H1 (cell line): ENCODE measurements around the gene ZNF608. TPM values are rescaled to one million over a fixed set of nuclear protein-coding genes. Genes with fewer than 3 reads are reported as not detected.

Experiments used
- CTCF ChIA-PET: fragments of 300-600 bp; sonication (Branson Sonifier 250); formaldehyde crosslinking; loops from one replicate; lab custom pipeline; 2021; ENCODE audit not compliant: partially characterized antibody; lab: Charles Lee
- POLR2A ChIA-PET: fragments of 300-600 bp; sonication (Branson Sonifier 250); formaldehyde crosslinking; loops from one replicate; lab custom pipeline; 2021; ENCODE audit warnings: inconsistent platforms; ENCODE audit not compliant: partially characterized antibody; lab: Charles Lee
- DNase-seq, 2 experiments: peaks; one replicate each; pipeline versions ENCODE4 v3.0.0 to v3.0.0-alpha.2; 2010 to 2022; ENCODE audit warnings: low spot score in 2 of 2, low read depth in 1 of 2, mixed read lengths in 1 of 2
- FAIRE-seq: peaks from 2 replicates; lab custom pipeline; 2011; peaks lifted over from hg19 to GRCh38; lab: Jason Lieb, UNC
- H2AFZ ChIP-seq: 2 replicates; pipeline ENCODE4 v1.8.1; 2012; ENCODE audit warnings: low read length, inconsistent platforms
- H2AK5ac ChIP-seq: 2 replicates; pipeline ENCODE4 v1.6.1; 2013; ENCODE audit warnings: low read depth, low read length
- H2BK120ac ChIP-seq: replicated peaks from 2 replicates; pipeline ENCODE3; 2013; ENCODE audit warnings: low read depth, low read length, inconsistent platforms
- H2BK12ac ChIP-seq: 2 replicates; pipeline ENCODE4 v1.6.1; 2013; ENCODE audit warnings: low read depth, low read length
- H2BK15ac ChIP-seq: 2 replicates; pipeline ENCODE4 v1.6.1; 2013; ENCODE audit warnings: low read length
- H2BK20ac ChIP-seq: 2 replicates; pipeline ENCODE4 v1.6.1; 2013; ENCODE audit warnings: low read length
- H2BK5ac ChIP-seq: 2 replicates; pipeline ENCODE4 v1.6.1; 2013; ENCODE audit warnings: low read depth, low read length
- H3K14ac ChIP-seq: 2 replicates; pipeline ENCODE4 v1.6.1; 2013; ENCODE audit warnings: inconsistent platforms; ENCODE audit not compliant: insufficient read length
- H3K18ac ChIP-seq: 2 replicates; pipeline ENCODE4 v1.6.1; 2013; ENCODE audit warnings: low read length; ENCODE audit errors: extremely low read depth
- H3K23ac ChIP-seq: 2 replicates; pipeline ENCODE4 v1.6.1; 2013; ENCODE audit warnings: inconsistent platforms; ENCODE audit not compliant: insufficient read length
- H3K23me2 ChIP-seq: 2 replicates; pipeline ENCODE4 v1.6.1; 2013; ENCODE audit warnings: low read depth, low read length
- H3K27ac ChIP-seq: 2 replicates; pipeline ENCODE4 v1.6.1; 2011; ENCODE audit warnings: low read depth, low read length, inconsistent platforms
- H3K27me3 ChIP-seq, 4 experiments: replicated peaks in 1 of 4; 1 replicate in 1 of 4; 2 replicates in 3 of 4; pipeline versions ENCODE4 v1.6.1 to v1.8.1; 2011 to 2013; ENCODE audit warnings: low read length in 3 of 4, mild to moderate bottlenecking in 3 of 4, inconsistent platforms in 2 of 4, mixed read lengths in 2 of 4, moderate library complexity in 1 of 4; ENCODE audit not compliant: control insufficient read depth in 3 of 4, insufficient read depth in 3 of 4; ENCODE audit errors: extremely low read depth in 1 of 4
- H3K36me3 ChIP-seq, 4 experiments: 2 replicates each; pipeline versions ENCODE4 v1.6.1 to v1.8.1; 2011 to 2013; ENCODE audit warnings: mild to moderate bottlenecking in 4 of 4, low read length in 3 of 4, moderate library complexity in 2 of 4, control low read depth in 1 of 4, inconsistent platforms in 1 of 4; ENCODE audit not compliant: insufficient read depth in 4 of 4, control insufficient read depth in 2 of 4
- H3K4ac ChIP-seq: replicated peaks from 2 replicates; pipeline ENCODE3; 2013; ENCODE audit warnings: low read length, low read depth, mixed read lengths, inconsistent platforms; ENCODE audit not compliant: insufficient read length
- H3K4me1 ChIP-seq, 4 experiments: replicated peaks in 1 of 4; 1 replicate in 1 of 4; 2 replicates in 3 of 4; pipeline versions ENCODE4 v1.6.1 to v1.8.1; 2011 to 2013; ENCODE audit warnings: low read length in 3 of 4, inconsistent platforms in 2 of 4, mixed read lengths in 1 of 4; ENCODE audit not compliant: insufficient read depth in 4 of 4, control insufficient read depth in 3 of 4
- H3K4me2 ChIP-seq, 2 experiments: 2 replicates each; pipeline versions ENCODE4 v1.6.1 to v1.8.1; 2011 to 2013; ENCODE audit warnings: low read depth in 2 of 2, low read length in 2 of 2, control low read depth in 1 of 2, inconsistent platforms in 1 of 2, mild to moderate bottlenecking in 1 of 2; ENCODE audit not compliant: insufficient read depth in 1 of 2
- H3K4me3 ChIP-seq, 4 experiments: fragments of 200-600, 300-600 bp in 1 of 4; sonication (generic), shearing (Covaris generic), sonication (Bioruptor Twin) in 1 of 4; 2 replicates each; pipeline versions ENCODE4 v1.5.1 to v1.8.1; 2011 to 2016; ENCODE audit warnings: low read length in 4 of 4, low read depth in 3 of 4, control low read depth in 2 of 4, inconsistent platforms in 2 of 4, mild to moderate bottlenecking in 2 of 4, mixed read lengths in 1 of 4, moderate library complexity in 1 of 4; ENCODE audit not compliant: insufficient read depth in 2 of 4; ENCODE audit errors: extremely low read depth in 1 of 4
- H3K56ac ChIP-seq: replicated peaks from 2 replicates; pipeline ENCODE3; 2013; ENCODE audit warnings: low read depth, mild to moderate bottlenecking, mixed read lengths, low read length, inconsistent platforms; ENCODE audit not compliant: insufficient read length
- H3K79me1 ChIP-seq: 2 replicates; pipeline ENCODE4 v1.6.1; 2013; ENCODE audit warnings: low read depth, low read length, control low read depth
- H3K79me2 ChIP-seq, 2 experiments: 2 replicates each; pipeline versions ENCODE4 v1.6.1 to v1.8.1; 2012 to 2013; ENCODE audit warnings: low read length in 2 of 2, mild to moderate bottlenecking in 2 of 2, inconsistent platforms in 1 of 2; ENCODE audit not compliant: insufficient read depth in 2 of 2, control insufficient read depth in 1 of 2
- H3K9ac ChIP-seq, 4 experiments: replicated peaks in 1 of 4; 1 replicate in 1 of 4; 2 replicates in 3 of 4; pipeline versions ENCODE4 v1.6.1 to v1.8.1; 2011 to 2013; ENCODE audit warnings: low read depth in 3 of 4, low read length in 3 of 4, control low read depth in 2 of 4, mild to moderate bottlenecking in 2 of 4, moderate library complexity in 2 of 4, inconsistent platforms in 1 of 4; ENCODE audit errors: extremely low read depth in 1 of 4
- H3K9me3 ChIP-seq, 2 experiments: 2 replicates each; pipeline versions ENCODE4 v1.6.1 to v1.8.1; 2012 to 2013; ENCODE audit warnings: mild to moderate bottlenecking in 2 of 2, moderate library complexity in 2 of 2, control low read depth in 1 of 2, inconsistent platforms in 1 of 2, low read depth in 1 of 2, low read length in 1 of 2, mixed read lengths in 1 of 2; ENCODE audit not compliant: insufficient read depth in 2 of 2
- H4K20me1 ChIP-seq, 2 experiments: replicated peaks in 1 of 2; 2 replicates each; pipeline versions ENCODE3 to v1.8.1; 2011 to 2013; ENCODE audit warnings: inconsistent platforms in 2 of 2, low read length in 2 of 2, mild to moderate bottlenecking in 1 of 2; ENCODE audit not compliant: insufficient read depth in 2 of 2, control insufficient read depth in 1 of 2
- H4K5ac ChIP-seq: 2 replicates; pipeline ENCODE4 v1.6.1; 2013; ENCODE audit warnings: low read length, low read depth, mixed read lengths, inconsistent platforms; ENCODE audit not compliant: insufficient read length
- H4K8ac ChIP-seq: 2 replicates; pipeline ENCODE4 v1.8.0; 2013; ENCODE audit warnings: mild to moderate bottlenecking, moderate library complexity, low read length, inconsistent platforms; ENCODE audit not compliant: insufficient read depth; ENCODE audit errors: extremely low read depth
- H4K91ac ChIP-seq: replicated peaks from 2 replicates; pipeline ENCODE3; 2013; ENCODE audit warnings: low read length, mixed read lengths, inconsistent platforms; ENCODE audit not compliant: insufficient read length
- CBX5 ChIP-seq: fragments of 300-800, 300-1000 bp; sonication (generic); IDR thresholded peaks from 2 replicates; pipeline ENCODE4 v1.7.1; 2016; ENCODE audit warnings: antibody characterized with exemption, low read length, low read depth
- EP300 ChIP-seq, 2 experiments: IDR thresholded peaks; 1 replicate in 1 of 2; 2 replicates in 1 of 2; pipeline ENCODE4 v1.6.1; 2011 to 2012; ENCODE audit warnings: low read depth in 2 of 2, low read length in 2 of 2, mild to moderate bottlenecking in 2 of 2, borderline replicate concordance in 1 of 2, inconsistent platforms in 1 of 2, moderate library complexity in 1 of 2
- POLR2A ChIP-seq, 2 experiments: IDR thresholded peaks; 1 replicate in 1 of 2; 2 replicates in 1 of 2; pipeline ENCODE4 v1.6.1; 2011; ENCODE audit warnings: low read depth in 2 of 2, low read length in 2 of 2, mild to moderate bottlenecking in 2 of 2; ENCODE audit errors: control extremely low read depth in 1 of 2
- SP4 ChIP-seq: IDR thresholded peaks from 2 replicates; pipeline ENCODE4 v1.6.1; 2012; ENCODE audit warnings: low read length, inconsistent platforms
- TEAD4 ChIP-seq: IDR thresholded peaks from 2 replicates; pipeline ENCODE4 v1.6.1; 2012; ENCODE audit warnings: low read depth, low read length, inconsistent platforms, mixed read lengths
- WGBS, 2 experiments: shearing (Covaris generic) in 1 of 2; methylation state at CpG; one replicate each; pipeline versions ENCODE4 v1.1.6 to v1.1.7; 2013 to 2015; ENCODE audit warnings: low lambda C conversion rate in 2 of 2, mixed read lengths in 2 of 2, inconsistent platforms in 1 of 2, low coverage in 1 of 2, missing lambda C conversion rate in 1 of 2; ENCODE audit not compliant: insufficient replicate concordance in 2 of 2, insufficient coverage in 1 of 2, insufficient read length in 1 of 2; ENCODE audit errors: extremely low coverage in 1 of 2, missing lambda C conversion rate in 1 of 2; 5-methylcytosine and 5-hydroxymethylcytosine counted together
- polyA plus RNA-seq, 7 experiments: library from polyadenylated mRNA; depleted of rRNA in 3 of 7; stranded (reverse) in 5 of 7; unstranded in 2 of 7; fragments of >200 nt in 5 of 7; fragments of 200-250 nt in 2 of 7; gene quantifications; 1 replicate in 5 of 7; 2 replicates in 1 of 7; 4 replicates in 1 of 7; pipeline versions ENCODE4 v1.2.1 to v1.2.3, GENCODE V29; 2011 to 2013; ENCODE audit warnings: missing spikeins in 2 of 7, mixed read lengths in 2 of 7
- total RNA-seq: library from RNA; stranded (reverse); fragmentation: NEBNext Ultra II Directional; extraction: Animal tissue kit (Norgen Biotek cat#: 25700); gene quantifications from 2 replicates; pipeline ENCODE4 v1.2.1, GENCODE V29; 2021

ZNF608 gene
- total and polyA plus RNA-seq, 2 of the 8 experiments (the other 6 are each of a cell fraction or from before 2014, with no cell fraction given), result 17.2 to 40.8 TPM

DNA sequence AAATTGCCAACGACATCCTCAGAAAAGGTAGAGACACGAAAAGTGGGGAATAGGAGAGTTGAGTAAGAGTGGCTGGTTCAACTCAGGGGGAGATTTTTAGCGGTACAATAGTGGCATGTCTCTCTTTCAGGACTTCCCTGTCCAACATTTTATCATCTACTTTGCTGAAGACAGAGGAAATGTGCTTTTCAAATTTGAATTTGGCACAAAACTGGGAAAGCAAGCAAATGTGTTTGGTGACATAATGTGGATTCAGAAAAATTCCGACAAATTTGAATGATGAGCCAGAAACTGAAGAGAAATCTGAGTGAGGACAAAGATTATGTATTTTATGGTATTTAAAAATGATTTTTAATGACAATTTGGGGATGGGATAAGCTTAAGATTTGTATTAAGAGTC lies 33.6 kb upstream of the ZNF608 start:
- no peak overlapping the region for H2AFZ ChIP-seq
- no peak overlapping the region for H3K14ac ChIP-seq
- H4K20me1 ChIP-seq, result no peaks in the 10 kb centered on the region
- WGBS, 2 experiments, result 89% methylated on average over 4 of the region's 4 CpGs; no CpG with 5 or more reads in 1 of the 2 experiments
- no peak overlapping the region for H2BK120ac ChIP-seq
- no peak for FAIRE-seq
- no peak overlapping the region for H4K5ac ChIP-seq
- H2AK5ac ChIP-seq, result no peak overlapping the region
- DNase-seq, result no peak
- no peak overlapping the region for H4K91ac ChIP-seq
- no peaks in the 10 kb centered on the region; a peak in 1 of 4 replicates for H3K9me3 ChIP-seq
- no peak overlapping the region for H3K23ac ChIP-seq
- no peak overlapping the region for H2BK12ac ChIP-seq
- H3K79me2 ChIP-seq, result no peaks in the 10 kb centered on the region
- H3K27ac ChIP-seq, result no peak overlapping the region
- no peaks in the 10 kb centered on the region for H3K27me3 ChIP-seq
- no peak overlapping the region for H4K8ac ChIP-seq
- ChIA-PET CTCF (no interaction called here), POLR2A (no interaction called here)
- H3K23me2 ChIP-seq, result no peaks in the 10 kb centered on the region
- H3K4me2 ChIP-seq, result no peak overlapping the region
- H2BK5ac ChIP-seq, result no peak overlapping the region
- no peaks in the 10 kb centered on the region for H3K4me1 ChIP-seq
- H2BK20ac ChIP-seq, result no peak overlapping the region
- no peaks in the 10 kb centered on the region for H3K36me3 ChIP-seq
- no peak overlapping the region for H3K4ac ChIP-seq
- no peak overlapping the region for H3K18ac ChIP-seq
- no peak overlapping the region for H3K56ac ChIP-seq
- H2BK15ac ChIP-seq, result no peak overlapping the region
- H3K79me1 ChIP-seq, result no peaks in the 10 kb centered on the region
- no peak overlapping the region for H3K9ac ChIP-seq
- no peak overlapping the region for H3K4me3 ChIP-seq
- TF ChIP-seq SP4 (no peak), POLR2A (IDR thresholded peaks at IDR 0.05; ENCODE audit: control extremely low read depth in 1 of 2, low read depth in 2 of 2, low read length in 2 of 2) (no peak), EP300 (IDR thresholded peaks at IDR 0.05; ENCODE audit: borderline replicate concordance in 1 of 2, low read depth in 2 of 2, low read length in 2 of 2) (no peak), TEAD4 (no peak), CBX5 (no peak)
